SK-N-SH (cell line): ENCODE data around the gene GMPPB. TPM values are rescaled to one million over a fixed set of nuclear protein-coding genes. Genes with fewer than 3 reads are reported as not detected.

ENCODE experiments used
- CTCF ChIA-PET: fragments of 300-600, 350-600 bp; formaldehyde crosslinking; extraction: SDS; loops from one replicate; lab custom pipeline; 2021; lab: Yijun Ruan, JAX
- POLR2A ChIA-PET: fragments of 350-600 bp; sonication (Branson Sonifier 250); formaldehyde crosslinking; extraction: SDS; loops from one replicate; lab custom pipeline; 2020; ENCODE audit warnings: antibody characterized with exemption, inconsistent platforms; lab: Yijun Ruan, JAX
- DNase-seq: peaks from one replicate; pipeline ENCODE4 v3.0.0; 2012
- H2AFZ ChIP-seq: fragments of 200-600 bp; sonication (generic); 2 replicates; pipeline ENCODE4 v1.8.1; 2016; ENCODE audit warnings: antibody characterized with exemption, mild to moderate bottlenecking, low read depth
- H3F3A ChIP-seq: fragments of 200-600 bp; sonication (generic); replicated peaks from 2 replicates; pipeline ENCODE3; 2016; ENCODE audit warnings: antibody characterized with exemption, mild to moderate bottlenecking; ENCODE audit not compliant: insufficient read depth
- H3K27ac ChIP-seq, 2 experiments: fragments of 200-500 bp in 1 of 2; fragments of 200-600 bp in 1 of 2; sonication (Bioruptor generic) in 1 of 2; sonication (generic), shearing (Covaris generic) in 1 of 2; 2 replicates each; pipeline versions ENCODE4 v1.5.1 to v1.6.1; 2014 to 2016; ENCODE audit warnings: low read depth in 2 of 2, inconsistent platforms in 1 of 2, low read length in 1 of 2, mild to moderate bottlenecking in 1 of 2, mixed read lengths in 1 of 2
- H3K27me3 ChIP-seq: fragments of 200-600 bp; sonication (generic), shearing (Covaris generic); 2 replicates; pipeline ENCODE4 v1.6.1; 2016; ENCODE audit warnings: mixed run types; ENCODE audit not compliant: insufficient read depth
- H3K36me3 ChIP-seq, 2 experiments: fragments of 200-500 bp in 1 of 2; fragments of 200-600 bp in 1 of 2; sonication (Bioruptor generic) in 1 of 2; sonication (generic) in 1 of 2; replicated peaks in 1 of 2; 2 replicates each; pipeline versions ENCODE3 to v1.5.1; 2014 to 2016; ENCODE audit warnings: low read length in 1 of 2, mild to moderate bottlenecking in 1 of 2; ENCODE audit not compliant: insufficient read depth in 2 of 2, control insufficient read depth in 1 of 2
- H3K4me1 ChIP-seq, 2 experiments: fragments of 200-500 bp in 1 of 2; fragments of 200-600 bp in 1 of 2; sonication (Bioruptor generic) in 1 of 2; sonication (generic), shearing (Covaris generic) in 1 of 2; 2 replicates each; pipeline versions ENCODE4 v1.5.1 to v1.6.1; 2014 to 2016; ENCODE audit warnings: low read depth in 1 of 2, low read length in 1 of 2, mixed run types in 1 of 2; ENCODE audit not compliant: insufficient read depth in 2 of 2, control insufficient read depth in 1 of 2
- H3K4me2 ChIP-seq: fragments of 200-600 bp; sonication (generic), shearing (Covaris generic); 2 replicates; pipeline ENCODE4 v1.6.1; 2017; ENCODE audit warnings: mixed run types
- H3K4me3 ChIP-seq, 2 experiments: fragments of 200-500 bp in 1 of 2; fragments of 200-600 bp in 1 of 2; sonication (Bioruptor generic) in 1 of 2; sonication (generic), shearing (Covaris generic) in 1 of 2; 2 replicates each; pipeline versions ENCODE4 v1.5.1 to v1.8.1; 2014 to 2016; ENCODE audit warnings: low read depth in 2 of 2, inconsistent platforms in 1 of 2, low read length in 1 of 2, mild to moderate bottlenecking in 1 of 2, mixed read lengths in 1 of 2, moderate library complexity in 1 of 2
- H3K79me2 ChIP-seq: fragments of 200-600 bp; sonication (generic); 2 replicates; pipeline ENCODE4 v1.8.1; 2017; ENCODE audit warnings: mild to moderate bottlenecking; ENCODE audit not compliant: insufficient read depth
- H3K9ac ChIP-seq: fragments of 200-600 bp; sonication (generic); 2 replicates; pipeline ENCODE4 v1.6.1; 2017; ENCODE audit warnings: mixed run types
- H3K9me2 ChIP-seq: fragments of 200-600 bp; sonication (generic); 2 replicates; pipeline ENCODE4 v1.6.1; 2017; ENCODE audit warnings: mixed run types
- H3K9me3 ChIP-seq: fragments of 200-600 bp; sonication (generic); 2 replicates; pipeline ENCODE4 v1.6.1; 2017; ENCODE audit warnings: mixed run types, mild to moderate bottlenecking, moderate library complexity
- H4K20me1 ChIP-seq: fragments of 200-600 bp; sonication (generic); 2 replicates; pipeline ENCODE4 v1.6.1; 2017; ENCODE audit warnings: mild to moderate bottlenecking, mixed run types; ENCODE audit not compliant: insufficient read depth
- CHD2 ChIP-seq: fragments of 150-350 bp; IDR thresholded peaks from 2 replicates; pipeline ENCODE4 v1.6.1; 2018; ENCODE audit warnings: low read length; ENCODE audit not compliant: partially characterized antibody
- ELF1 ChIP-seq: IDR thresholded peaks from 2 replicates; pipeline ENCODE4 v1.4.0; 2012
- EZH2phosphoT487 ChIP-seq: fragments of 200-600 bp; sonication (generic); IDR thresholded peaks from 2 replicates; pipeline ENCODE4 v1.6.1; 2017; ENCODE audit warnings: low read depth, mixed run types, mild to moderate bottlenecking, antibody characterized with exemption, moderate library complexity, borderline replicate concordance
- FOXJ3 ChIP-seq: sonication (generic); formaldehyde crosslinking; IDR thresholded peaks from 2 replicates; pipeline ENCODE4 v1.5.1; 2020; ENCODE audit warnings: mild to moderate bottlenecking, missing genetic modification reagents
- MEF2A ChIP-seq: IDR thresholded peaks from 2 replicates; pipeline ENCODE4 v1.4.0; 2012; ENCODE audit warnings: low read depth, borderline replicate concordance
- NFIC ChIP-seq: IDR thresholded peaks from 2 replicates; pipeline ENCODE4 v1.4.0; 2012; ENCODE audit warnings: borderline replicate concordance
- NRF1 ChIP-seq: IDR thresholded peaks from 2 replicates; pipeline ENCODE4 v1.6.1; 2012; ENCODE audit warnings: low read depth, mild to moderate bottlenecking, low read length
- POLR2AphosphoS5 ChIP-seq: IDR thresholded peaks from 2 replicates; pipeline ENCODE4 v1.6.1; 2012; ENCODE audit warnings: low read depth, low read length
- RAD21 ChIP-seq: IDR thresholded peaks from 2 replicates; pipeline ENCODE4 v1.6.1; 2012; ENCODE audit warnings: mild to moderate bottlenecking, low read length
- RCOR1 ChIP-seq: fragments of 150-350 bp; IDR thresholded peaks from 2 replicates; pipeline ENCODE4 v1.6.1; 2017; ENCODE audit warnings: antibody characterized with exemption, low read length
- RXRA ChIP-seq: IDR thresholded peaks from 2 replicates; pipeline ENCODE4 v1.4.0; 2012; ENCODE audit warnings: low read depth, mild to moderate bottlenecking, borderline replicate concordance
- SMC3 ChIP-seq: IDR thresholded peaks from 2 replicates; pipeline ENCODE4 v1.6.1; 2012; ENCODE audit warnings: low read depth, low read length, improper control_type of control experiment
- TEAD4 ChIP-seq: IDR thresholded peaks from 2 replicates; pipeline ENCODE4 v1.4.0; 2012; ENCODE audit warnings: mild to moderate bottlenecking, borderline replicate concordance; ENCODE audit not compliant: insufficient read depth
- WGBS: methylation state at CpG from one replicate; pipeline ENCODE4 v1.1.6; 2017; ENCODE audit warnings: low lambda C conversion rate; 5-methylcytosine and 5-hydroxymethylcytosine counted together
- polyA plus RNA-seq, 3 experiments: library from polyadenylated mRNA; depleted of rRNA; stranded (reverse); fragments of >200 nt; gene quantifications; 2 replicates each; pipeline ENCODE4 v1.2.3, GENCODE V29; 2012
- TF ChIP-seq, protein P1 (sequence below): IDR thresholded peaks from 2 replicates; pipeline ENCODE4 v1.6.1; 2012; ENCODE audit warnings: mild to moderate bottlenecking, low read depth, low read length, moderate library complexity
- TF ChIP-seq, protein P2 (sequence below): fragments of 150-350 bp; IDR thresholded peaks from 2 replicates; pipeline ENCODE4 v1.6.1; 2016; ENCODE audit warnings: mild to moderate bottlenecking, low read depth, low read length
- TF ChIP-seq, protein P3 (sequence below): IDR thresholded peaks from 2 replicates; pipeline ENCODE4; 2012
- TF ChIP-seq, protein P4 (sequence below): fragments of 150-350 bp; IDR thresholded peaks from 2 replicates; pipeline ENCODE4 v1.6.1; 2017; ENCODE audit warnings: antibody characterized with exemption, low read length, low read depth, borderline replicate concordance

Gene GMPPB
- polyA plus RNA-seq, 1 of the 3 experiments (the other 2 are of a cell fraction) = 25.1 TPM

DNA sequence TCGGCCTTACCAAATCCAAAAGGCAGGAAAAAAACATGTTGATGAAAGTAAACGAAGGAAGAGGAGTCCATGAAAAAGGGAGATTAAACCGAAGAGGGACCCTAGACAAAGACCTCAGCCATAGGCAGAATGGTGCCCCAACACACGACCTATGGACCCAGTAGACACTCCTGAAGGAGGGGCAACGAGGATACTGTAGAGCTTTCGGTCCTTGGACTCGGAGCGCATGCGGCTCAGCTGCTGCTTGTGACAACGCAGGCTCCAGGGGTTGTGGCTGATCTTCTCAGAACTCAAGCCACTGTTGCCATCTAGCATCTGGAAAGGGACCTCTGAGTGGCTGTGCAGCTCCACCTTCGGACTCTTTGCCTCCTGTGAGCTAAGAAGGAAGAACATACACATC, 8.8 kb upstream of the GMPPB start:
- H3K79me2 ChIP-seq = peaks cover 10% of the 10 kb centered on the region; the same call in 1 of the 2 replicates
- POLR2A ChIA-PET = no interaction called here
- WGBS = 93% methylated on average over 7 of the region's 11 CpGs
- no peaks in the 10 kb centered on the region for H3K27me3 ChIP-seq
- TF ChIP-seq ELF1 (no peak), MEF2A (no peak), SMC3 (no peak), TEAD4 (no peak), RCOR1 (no peak), FOXJ3 (CRISPR knock-in tag) (no peak), RAD21 (no peak), EZH2phosphoT487 (no peak), POLR2AphosphoS5 (no peak), RXRA (no peak), CHD2 (no peak), NRF1 (no peak), NFIC (no peak)
- TF ChIP-seq, protein P1, sequence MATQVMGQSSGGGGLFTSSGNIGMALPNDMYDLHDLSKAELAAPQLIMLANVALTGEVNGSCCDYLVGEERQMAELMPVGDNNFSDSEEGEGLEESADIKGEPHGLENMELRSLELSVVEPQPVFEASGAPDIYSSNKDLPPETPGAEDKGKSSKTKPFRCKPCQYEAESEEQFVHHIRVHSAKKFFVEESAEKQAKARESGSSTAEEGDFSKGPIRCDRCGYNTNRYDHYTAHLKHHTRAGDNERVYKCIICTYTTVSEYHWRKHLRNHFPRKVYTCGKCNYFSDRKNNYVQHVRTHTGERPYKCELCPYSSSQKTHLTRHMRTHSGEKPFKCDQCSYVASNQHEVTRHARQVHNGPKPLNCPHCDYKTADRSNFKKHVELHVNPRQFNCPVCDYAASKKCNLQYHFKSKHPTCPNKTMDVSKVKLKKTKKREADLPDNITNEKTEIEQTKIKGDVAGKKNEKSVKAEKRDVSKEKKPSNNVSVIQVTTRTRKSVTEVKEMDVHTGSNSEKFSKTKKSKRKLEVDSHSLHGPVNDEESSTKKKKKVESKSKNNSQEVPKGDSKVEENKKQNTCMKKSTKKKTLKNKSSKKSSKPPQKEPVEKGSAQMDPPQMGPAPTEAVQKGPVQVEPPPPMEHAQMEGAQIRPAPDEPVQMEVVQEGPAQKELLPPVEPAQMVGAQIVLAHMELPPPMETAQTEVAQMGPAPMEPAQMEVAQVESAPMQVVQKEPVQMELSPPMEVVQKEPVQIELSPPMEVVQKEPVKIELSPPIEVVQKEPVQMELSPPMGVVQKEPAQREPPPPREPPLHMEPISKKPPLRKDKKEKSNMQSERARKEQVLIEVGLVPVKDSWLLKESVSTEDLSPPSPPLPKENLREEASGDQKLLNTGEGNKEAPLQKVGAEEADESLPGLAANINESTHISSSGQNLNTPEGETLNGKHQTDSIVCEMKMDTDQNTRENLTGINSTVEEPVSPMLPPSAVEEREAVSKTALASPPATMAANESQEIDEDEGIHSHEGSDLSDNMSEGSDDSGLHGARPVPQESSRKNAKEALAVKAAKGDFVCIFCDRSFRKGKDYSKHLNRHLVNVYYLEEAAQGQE = no peak
- TF ChIP-seq, protein P2, sequence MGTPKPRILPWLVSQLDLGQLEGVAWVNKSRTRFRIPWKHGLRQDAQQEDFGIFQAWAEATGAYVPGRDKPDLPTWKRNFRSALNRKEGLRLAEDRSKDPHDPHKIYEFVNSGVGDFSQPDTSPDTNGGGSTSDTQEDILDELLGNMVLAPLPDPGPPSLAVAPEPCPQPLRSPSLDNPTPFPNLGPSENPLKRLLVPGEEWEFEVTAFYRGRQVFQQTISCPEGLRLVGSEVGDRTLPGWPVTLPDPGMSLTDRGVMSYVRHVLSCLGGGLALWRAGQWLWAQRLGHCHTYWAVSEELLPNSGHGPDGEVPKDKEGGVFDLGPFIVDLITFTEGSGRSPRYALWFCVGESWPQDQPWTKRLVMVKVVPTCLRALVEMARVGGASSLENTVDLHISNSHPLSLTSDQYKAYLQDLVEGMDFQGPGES = no peak
- TF ChIP-seq, protein P3, sequence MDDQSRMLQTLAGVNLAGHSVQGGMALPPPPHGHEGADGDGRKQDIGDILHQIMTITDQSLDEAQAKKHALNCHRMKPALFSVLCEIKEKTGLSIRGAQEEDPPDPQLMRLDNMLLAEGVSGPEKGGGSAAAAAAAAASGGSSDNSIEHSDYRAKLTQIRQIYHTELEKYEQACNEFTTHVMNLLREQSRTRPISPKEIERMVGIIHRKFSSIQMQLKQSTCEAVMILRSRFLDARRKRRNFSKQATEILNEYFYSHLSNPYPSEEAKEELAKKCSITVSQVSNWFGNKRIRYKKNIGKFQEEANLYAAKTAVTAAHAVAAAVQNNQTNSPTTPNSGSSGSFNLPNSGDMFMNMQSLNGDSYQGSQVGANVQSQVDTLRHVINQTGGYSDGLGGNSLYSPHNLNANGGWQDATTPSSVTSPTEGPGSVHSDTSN = no peak
- TF ChIP-seq, protein P4, sequence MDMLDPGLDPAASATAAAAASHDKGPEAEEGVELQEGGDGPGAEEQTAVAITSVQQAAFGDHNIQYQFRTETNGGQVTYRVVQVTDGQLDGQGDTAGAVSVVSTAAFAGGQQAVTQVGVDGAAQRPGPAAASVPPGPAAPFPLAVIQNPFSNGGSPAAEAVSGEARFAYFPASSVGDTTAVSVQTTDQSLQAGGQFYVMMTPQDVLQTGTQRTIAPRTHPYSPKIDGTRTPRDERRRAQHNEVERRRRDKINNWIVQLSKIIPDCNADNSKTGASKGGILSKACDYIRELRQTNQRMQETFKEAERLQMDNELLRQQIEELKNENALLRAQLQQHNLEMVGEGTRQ = no peak
- no peak for DNase-seq
- H3K9me3 ChIP-seq = no peaks in the 10 kb centered on the region
- peaks cover 36 to 59% of the 10 kb centered on the region in 2 experiments for H3K36me3 ChIP-seq
- H3K9me2 ChIP-seq = no peaks in the 10 kb centered on the region
- peaks cover 3% of the 10 kb centered on the region; the same call in 1 of the 2 replicates for H4K20me1 ChIP-seq
- no peak overlapping the region for H3K4me2 ChIP-seq
- peaks cover 5% of the 10 kb centered on the region for H3F3A ChIP-seq
- no peak overlapping the region for H3K4me3 ChIP-seq
- H2AFZ ChIP-seq = no peak overlapping the region
- H3K9ac ChIP-seq = no peak overlapping the region
- CTCF ChIA-PET = interaction anchor here (1.0 kb wide), 1 partner anchor 12 kb away, joined by 3 read pairs; no protein-coding TSS in a partner anchor
- H3K4me1 ChIP-seq = no peaks in the 10 kb centered on the region
- no peak overlapping the region for H3K27ac ChIP-seq
